Epidermal melanocyte (primary cell): ENCODE results near the gene VANGL1.

ENCODE experiments used
- DNase-seq: peaks from one replicate; pipeline ENCODE4 v3.0.0; 2011; ENCODE audit warnings: low spot score; ENCODE audit not compliant: insufficient read length

VANGL1 gene

DNA sequence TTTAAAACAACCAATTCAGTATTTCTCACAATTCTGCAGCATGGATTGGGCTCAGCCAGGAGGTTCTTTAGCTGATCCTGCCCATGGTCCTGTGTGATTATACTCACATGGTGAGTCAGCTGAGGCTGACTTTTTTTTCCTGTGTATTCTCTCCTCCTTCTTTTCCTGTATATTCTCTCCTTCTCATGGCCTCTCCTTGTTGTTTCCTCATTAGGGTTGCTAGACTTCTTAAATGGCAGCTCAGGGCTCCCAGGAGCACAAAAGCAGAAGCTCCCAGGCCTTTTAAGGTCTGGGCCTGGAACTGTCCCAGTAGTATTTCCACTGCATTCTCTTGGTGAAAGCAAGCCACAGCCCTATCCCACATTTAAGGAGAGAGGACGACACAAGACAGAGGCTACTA lies 26.8 kb downstream of the VANGL1 start:
- DNase-seq = no peak

DNA sequence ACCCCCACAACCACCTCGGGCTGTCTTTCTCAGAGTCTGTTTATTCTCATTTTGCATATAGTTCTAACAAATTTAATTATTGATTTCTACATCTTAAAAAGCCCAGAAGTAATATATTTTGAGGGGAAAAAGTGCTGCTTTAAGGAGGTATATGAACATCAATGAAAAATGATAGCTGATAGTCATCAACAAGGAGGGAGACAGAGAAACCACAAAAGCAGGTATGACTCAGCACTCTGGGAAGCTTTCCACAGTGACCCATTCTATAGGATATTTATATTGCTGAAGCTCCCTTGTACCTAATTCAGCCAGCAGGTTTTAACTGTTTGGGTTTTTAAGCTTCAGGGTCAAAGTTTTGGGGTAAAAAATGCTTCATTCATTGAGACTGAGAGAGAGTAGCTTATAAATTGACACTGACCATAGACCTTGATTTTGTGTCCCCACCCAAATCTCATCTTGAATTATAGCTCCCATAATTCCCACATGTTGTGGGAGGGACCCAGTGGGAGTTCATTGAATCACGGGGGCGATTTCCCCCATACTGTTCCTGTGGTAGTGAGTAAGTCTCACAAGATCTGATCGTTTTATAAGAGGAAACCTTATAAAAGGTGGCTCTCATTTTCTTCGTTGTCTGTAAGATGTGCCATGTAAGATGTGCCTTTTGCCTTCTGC lies 27.4 kb downstream of the VANGL1 start:
- DNase-seq = no peak

DNA sequence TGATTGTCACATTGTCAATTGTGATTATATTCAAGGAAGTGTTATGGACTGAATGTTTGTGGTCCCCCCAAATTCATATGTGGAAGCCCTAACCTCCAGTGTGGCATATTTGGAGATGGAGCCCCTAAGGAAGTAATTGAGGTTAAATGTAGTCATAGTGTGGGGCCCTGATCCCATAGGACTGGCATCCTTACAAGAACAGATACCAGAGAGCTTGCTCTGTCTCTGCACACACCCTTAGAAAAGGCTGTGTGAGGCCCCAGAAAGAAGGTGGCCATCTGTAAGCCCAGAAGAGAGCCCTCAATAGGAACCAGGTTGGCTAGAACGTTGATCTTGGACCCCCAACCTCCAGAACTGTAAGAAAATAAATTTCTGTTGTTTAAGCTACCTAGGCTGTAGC lies 28.1 kb downstream of the VANGL1 start:
- no peak for DNase-seq

DNA sequence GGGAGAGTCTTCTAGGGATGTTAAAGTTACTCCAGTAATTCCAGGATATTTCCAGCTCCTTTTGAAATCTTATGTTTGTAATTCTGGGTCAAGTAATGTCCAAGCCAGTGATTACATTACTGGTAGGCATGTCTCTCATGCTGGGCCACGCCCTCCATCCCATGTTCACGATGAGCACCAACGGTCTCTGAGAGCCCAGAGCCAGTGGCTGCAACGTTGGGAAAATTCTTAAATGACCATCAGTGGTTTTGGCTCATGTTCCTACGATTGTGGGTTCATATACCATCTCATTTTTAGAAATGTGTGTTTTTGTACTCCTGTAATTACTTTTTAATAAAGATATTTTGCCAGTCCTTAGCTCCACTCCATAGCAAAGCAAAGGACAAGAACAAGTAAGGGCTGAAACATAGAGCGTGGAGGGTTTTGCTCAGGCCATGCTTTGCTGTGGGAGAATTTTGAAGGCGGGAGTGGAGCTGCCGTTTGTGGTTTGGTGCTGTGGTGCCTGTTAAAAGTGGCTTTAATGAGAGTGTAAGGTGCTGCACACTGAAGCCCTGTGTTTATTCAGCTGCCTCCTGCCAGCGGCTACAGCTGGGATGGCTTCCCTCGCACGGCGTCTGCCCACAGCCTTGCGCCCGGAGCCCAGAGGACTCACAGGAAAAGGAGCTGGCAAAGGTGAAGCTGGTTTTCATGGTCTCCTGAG lies 28.9 kb downstream of the VANGL1 start:
- no peak for DNase-seq

DNA sequence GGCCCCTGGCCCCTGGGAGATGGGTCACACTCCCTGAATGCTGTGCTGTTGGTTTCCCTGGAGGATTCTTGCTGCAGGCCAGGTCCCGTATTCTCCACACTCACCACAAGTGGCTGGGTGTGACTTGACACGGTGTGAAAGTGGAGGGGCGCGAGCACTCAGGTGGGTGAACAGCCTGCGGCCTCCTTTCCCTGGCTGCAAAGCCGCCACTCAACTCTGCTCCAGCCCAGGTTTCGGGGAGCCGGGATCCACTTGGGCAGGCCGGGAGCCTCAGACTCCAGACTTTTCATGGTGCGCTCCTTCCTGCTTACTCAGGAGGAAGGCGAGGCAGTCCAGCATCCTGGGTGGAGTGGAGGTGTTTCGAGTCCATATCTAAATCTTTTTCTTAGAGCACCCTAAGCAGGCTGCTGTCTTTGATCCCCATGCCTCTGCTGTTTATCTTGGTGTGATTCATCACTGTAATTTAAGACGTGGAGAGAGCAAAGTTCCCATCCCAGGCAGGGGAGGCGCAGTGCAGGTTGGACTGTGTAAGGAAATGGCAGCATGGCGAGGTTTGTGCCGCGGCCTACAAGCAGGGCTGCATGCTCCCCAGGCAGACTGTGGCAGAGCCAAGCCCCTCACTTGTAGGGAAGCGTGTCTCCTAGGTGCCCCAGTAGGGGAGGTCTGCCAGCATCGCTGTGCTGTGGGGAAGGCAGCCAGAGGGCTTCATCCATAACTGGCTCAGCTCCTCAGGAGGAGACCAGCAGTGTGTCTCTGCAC lies 29.6 kb downstream of the VANGL1 start:
- no peak for DNase-seq

DNA sequence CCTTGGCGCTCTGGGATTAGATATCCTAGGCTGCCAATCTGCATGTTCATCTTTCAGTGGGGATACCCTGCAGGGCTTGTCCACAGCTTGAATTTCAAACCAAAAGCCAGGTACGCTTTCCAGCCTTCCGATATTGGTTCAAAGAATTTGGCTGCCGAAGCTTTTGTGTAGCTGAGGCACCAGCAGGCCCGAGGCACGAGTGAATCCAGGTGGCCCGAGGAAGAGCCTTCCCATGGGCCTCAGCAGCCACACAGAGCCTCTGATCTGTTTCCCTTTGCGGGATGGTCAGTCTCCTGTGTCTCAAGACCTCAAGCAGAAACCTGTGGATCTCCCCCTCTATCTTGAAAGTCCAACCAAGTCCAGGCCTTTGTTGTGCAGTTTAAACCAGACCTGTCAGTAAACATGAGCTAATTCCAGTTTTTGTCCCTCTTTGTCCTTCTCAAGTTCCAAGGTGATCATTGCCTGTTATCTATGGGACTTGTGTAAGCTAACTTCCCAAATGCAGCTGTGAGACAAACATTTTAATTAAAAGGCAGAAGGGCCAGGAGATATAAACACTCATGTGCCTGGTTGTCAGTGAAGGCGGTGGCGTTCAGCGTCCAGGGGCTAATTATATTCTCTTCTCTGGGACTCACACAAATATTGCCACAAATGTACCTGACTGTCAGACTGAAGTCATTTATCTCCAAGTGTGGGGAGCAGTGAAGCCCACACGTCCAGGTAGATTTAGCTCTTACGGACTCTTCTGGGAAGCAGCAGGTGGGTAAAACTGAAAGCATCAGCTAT lies 30.6 kb downstream of the VANGL1 start:
- no peak for DNase-seq

DNA sequence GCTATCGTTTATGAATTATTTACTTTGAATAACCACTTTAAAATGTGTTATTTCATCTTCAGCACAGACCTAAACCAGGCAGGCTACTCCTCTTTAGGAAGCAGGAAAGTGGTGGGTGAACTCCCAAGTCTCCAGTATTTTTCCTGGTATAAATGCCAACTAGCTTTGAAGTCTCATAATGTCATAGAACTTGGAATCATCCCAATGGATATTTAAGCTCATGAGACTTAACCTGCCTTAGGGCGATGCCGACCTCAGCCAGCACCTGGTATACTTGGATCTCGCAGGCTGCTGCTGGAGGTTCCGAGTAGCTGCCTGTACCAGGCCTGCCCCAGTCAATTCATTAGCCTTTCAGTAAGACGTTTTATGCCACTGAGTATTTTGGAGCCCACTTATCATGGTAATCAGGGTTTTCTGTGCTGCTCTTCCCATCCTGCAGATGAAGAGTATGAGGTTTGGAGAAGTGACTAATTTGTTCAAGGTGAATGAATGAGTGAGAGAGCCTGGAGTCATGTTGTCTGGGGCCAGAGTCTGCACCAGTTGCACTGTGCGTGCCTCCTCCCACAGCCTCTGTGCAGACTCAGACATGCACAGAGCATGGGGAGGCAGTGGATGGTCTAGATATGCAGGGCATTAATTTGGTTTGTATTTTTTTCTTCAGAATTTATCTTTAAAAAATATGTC lies 34.9 kb downstream of the VANGL1 start:
- no peak for DNase-seq

DNA sequence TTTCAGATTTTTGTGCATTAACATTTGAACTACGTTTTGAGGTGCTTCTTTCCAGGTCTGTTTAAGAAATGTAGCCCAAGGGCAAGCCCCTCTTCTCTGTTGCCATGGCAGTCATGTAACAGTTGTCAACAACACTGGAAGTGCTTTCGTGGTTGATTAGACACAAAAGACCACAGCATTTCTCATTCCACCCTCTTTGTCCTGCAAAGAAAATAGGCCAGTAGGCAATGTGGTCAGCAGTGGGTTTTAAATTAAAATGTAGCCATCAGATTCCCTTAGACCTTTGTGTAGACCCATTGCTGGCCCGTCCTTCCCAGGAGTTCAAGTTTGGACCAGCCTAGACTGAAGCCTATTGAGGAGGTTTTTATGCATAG lies 35.4 kb downstream of the VANGL1 start:
- DNase-seq = no peak

DNA sequence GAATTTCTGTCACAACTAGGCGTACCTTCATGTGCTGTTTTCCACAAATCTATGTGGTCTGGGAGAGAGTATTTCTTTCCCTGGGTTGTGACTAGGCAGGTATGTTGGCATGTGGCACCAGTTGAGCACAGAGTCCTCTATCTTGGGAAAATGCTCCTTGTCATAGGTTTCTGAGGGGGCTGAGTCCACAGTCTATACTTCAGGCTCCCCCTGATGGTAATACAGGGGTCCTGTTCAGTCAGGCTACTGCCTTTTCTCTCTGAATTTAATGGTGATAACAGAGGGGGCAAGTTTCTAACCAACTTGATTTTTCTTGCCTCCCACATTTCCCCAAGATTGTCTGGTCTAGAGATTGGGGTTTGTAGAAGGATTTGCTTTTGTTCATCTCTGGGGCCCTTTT lies 35.8 kb downstream of the VANGL1 start:
- no peak for DNase-seq

DNA sequence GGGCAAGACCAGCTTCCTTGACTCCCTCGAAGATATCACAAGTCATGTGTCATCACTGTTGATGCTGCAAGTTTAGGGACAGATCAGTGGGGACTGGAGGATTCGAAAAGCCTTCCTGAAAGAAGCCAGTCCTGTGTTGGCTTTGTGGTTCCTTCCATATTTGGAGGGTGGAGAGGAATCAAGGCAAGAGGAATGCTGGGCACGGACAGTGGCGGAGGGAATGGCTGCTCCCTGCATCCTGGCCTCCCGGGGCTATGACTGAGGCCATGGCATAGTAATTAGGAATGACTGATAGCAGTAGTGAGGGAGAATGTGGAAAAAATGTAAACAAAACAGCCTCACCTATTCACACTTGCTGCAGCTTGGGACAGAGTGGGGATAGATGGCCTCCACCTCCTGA lies 36.4 kb downstream of the VANGL1 start:
- DNase-seq = no peak

DNA sequence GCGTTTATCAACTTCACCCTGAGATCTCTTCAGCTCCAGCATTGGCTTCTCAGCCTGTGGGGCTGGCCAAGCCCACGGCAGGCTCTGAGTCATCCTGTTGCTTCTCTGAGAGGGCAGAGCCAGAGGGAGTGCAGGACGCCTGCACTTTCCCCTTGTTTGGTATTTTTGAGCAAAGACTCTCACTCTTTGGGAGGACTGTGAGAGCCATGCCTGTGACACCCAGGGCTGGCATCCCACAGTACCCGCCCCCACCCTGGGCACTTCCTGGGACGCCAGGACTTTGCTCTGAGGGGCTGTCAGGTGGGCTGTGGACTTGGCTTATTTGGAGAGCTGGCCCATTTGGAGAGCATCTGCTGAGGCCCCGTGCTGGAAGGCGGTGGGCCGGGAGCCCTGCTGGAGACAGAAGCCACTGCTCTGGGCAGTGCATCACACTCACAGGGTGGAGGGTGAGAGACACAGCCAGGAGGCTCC lies 37.4 kb downstream of the VANGL1 start:
- peak; percentile 40 for DNase-seq

DNA sequence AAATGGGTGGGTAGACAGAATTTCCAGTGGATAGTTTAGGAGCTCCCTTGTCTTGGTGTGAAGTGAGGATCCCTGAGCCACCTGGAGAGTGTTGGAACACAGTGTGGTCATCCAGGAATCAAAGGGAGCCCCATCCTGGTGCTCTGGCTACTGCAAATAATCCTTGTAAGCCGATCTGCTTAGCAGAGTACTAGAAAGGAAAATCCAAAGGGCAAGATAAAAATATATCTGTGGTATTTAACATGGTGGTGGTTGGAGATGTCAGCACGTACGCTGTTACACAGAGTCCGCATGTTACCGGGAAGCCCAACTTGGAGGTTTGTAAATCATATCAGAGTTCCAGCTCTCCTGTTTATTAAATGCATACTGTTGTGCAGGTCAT lies 39.0 kb downstream of the VANGL1 start:
- no peak for DNase-seq

DNA sequence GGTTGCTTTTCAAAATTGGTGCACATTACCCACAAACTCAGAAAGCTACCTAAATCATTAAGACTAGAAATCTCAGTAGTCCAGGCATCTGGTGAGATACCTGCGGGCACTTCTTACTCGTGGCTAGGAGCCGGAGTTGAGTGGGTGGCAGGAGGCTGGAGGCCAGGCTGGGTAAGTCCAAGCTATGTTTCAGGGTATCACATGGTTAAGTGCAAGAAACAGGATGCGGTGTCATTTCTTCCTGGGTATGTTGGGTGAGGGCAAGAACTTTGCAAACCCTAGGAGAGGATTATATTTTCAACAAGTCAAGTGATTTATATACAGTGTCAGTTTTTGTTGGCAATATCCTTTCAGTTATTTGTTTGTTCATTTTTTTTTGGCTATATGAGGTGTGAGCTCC lies 41.0 kb downstream of the VANGL1 start:
- no peak for DNase-seq

DNA sequence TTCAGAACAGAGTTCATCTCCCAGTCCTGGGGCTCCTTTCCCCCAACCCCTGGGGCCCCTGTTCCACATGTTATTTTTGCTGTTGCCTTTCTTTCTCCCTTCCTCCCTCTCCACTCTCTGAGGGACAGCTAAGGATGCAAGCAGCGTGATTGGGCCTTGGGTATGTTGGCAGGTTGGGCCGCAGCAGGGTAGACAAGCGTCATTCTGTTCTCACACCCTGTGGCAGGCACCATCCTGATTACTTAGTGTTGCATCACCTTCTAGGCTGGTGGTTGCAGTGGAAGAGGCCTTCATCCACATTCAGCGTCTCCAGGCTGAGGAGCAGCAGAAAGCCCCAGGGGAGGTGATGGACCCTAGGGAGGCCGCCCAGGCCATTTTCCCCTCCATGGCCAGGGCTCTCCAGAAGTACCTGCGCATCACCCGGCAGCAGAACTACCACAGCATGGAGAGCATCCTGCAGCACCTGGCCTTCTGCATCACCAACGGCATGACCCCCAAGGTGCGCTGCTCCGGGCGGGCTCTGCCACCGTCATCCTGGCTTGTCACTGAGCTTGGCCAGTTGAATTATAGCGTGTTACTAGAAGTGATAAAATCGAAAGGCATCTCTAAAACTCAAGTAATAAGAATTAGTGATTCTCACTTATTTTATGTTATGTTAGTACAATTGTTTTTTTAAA lies 43.4 kb downstream of the VANGL1 start:
- DNase-seq = no peak

DNA sequence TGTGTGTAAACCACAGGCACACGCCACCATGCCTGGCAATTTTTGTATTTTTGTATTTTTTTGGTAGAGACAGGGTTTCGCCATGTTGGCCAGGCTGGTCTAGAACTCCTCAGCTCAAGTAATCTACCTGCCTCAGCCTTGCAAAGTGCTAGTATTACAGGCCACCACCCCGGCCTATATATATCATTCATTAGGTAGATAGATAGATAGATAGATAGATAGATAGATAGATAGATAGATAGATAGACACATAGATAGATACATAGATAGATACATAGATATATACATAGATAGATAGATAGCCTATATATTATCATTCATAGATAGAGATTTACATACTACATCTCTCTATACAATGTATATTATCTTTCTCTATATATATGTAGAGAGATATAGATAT lies 46.0 kb downstream of the VANGL1 start:
- DNase-seq = no peak

DNA sequence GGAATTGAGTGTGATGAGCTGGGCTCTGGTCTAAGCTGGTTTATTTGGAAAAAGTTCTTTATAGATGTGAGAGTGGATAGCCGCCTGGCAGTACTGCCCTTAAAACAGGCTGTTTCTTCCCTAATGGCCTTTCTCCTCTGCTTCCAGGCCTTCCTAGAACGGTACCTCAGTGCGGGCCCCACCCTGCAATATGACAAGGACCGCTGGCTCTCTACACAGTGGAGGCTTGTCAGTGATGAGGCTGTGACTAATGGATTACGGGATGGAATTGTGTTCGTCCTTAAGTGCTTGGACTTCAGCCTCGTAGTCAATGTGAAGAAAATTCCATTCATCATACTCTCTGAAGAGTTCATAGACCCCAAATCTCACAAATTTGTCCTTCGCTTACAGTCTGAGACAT lies 49.2 kb downstream of the VANGL1 start:
- no peak for DNase-seq

DNA sequence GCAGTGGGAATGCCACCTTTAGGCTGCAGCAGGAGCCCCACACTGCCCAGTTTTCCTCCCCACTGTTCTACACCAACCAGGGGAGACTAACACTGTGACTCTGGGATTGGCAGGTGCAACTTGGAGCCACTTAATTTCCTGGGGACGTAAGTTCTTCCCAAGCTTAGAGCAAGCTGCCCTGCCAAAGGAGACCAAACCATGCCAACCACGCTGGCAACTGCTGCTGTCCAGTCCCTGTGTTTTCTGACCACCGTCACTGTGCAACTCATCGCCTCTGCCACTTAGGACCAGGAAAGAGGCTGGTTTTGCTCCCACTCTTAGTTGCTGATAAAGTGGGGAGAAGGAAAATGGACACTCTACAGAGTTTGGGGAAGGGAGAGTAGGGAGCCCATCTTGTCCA lies 50.5 kb downstream of the VANGL1 start:
- DNase-seq = no peak

DNA sequence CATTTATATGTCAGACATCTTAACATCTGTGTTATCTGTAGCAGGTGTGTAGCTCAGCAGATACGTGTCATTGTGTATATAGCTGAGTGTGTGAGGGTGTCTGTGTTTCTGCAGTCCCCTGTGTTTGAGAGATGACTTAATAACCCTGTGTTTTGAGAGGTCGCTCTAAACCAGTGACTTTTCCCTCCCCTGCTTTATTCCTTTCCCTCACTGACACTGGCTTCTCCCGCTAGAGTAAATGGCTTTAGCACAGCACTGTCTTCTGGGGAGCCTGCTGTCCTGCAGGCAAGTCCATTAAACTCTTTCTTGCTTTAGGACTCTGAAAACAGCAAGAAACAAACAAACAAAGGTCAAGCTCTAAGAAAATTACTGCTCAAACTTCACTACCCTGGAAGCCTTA lies 53.0 kb downstream of the VANGL1 start:
- no peak for DNase-seq

DNA sequence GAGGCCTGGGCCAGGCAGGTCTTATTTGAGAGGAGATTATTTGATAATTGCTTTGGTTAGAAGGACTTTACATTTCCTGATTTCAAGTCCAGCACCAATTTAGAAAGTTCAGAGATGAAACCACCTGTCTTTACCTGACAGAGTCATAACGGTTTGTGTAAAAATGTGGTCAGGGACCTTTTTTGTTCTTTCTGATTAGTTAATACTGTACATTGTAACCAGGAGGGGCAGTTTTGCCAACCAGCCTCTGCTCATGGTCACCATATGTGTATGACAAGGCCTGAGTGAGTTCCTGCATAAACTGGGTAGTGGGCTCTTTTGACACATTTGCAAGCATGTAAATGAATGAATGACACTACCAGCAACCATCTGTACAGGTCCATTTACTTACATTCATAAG lies 55.8 kb downstream of the VANGL1 start:
- no peak for DNase-seq

DNA sequence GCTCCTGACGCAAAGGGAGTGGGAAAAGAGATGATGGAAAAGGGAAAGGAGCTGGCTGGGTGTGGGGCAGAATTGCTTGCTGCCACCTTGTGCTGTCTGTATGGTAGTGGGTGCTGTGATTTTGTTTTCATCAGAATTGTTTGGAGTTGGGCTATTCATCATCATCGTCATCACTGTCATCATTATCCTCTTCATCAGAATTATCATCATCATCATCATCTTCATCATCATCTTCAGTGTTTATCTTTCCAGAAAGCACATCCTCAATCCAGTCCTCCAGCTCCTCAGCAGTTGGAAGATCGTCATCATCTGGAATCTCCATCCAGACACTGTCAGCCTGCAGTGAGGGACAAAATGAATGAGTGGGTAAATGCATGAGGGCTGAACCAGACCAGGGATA lies 59.3 kb downstream of the VANGL1 start:
- no peak for DNase-seq

DNA sequence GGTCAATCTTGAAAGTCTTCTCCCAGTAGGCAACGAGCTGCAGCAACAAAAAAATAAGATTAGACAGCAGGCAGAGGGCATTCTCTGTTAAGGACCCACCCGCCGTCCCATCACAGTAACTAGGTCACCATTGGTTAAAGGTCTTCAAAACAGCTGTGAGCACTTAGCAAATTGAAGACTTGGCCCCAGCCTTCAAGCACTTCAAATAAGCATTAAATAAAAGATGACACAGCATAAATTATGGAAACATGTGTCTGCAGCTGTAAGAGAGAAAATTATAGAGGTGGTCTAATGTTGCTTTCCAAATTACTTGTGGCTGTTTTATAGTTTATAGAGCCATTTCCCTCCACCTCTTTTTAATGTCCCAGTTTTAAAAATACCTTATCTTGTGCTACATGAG lies 61.2 kb downstream of the VANGL1 start:
- DNase-seq = no peak
